Fibroblast of lung (primary cell): ENCODE data around the gene FIZ1. TPM values are rescaled to one million over a fixed set of nuclear protein-coding genes. Genes with fewer than 3 reads are reported as not detected.
"Not testable (repeated sequence)": the region's sequence is repeated elsewhere in the genome, so short reads cannot be mapped to it uniquely, and the experiment has no call there.

Experiments used
- DNase-seq, 2 donors: peaks; one replicate each; pipeline versions ENCODE4 v3.0.0 to v3.0.0-alpha.2; 2010; ENCODE audit warnings: low read depth in 2 of 2
- H2AFZ ChIP-seq: 2 replicates; pipeline ENCODE4 v1.5.1; 2012; ENCODE audit warnings: low read length, control low read depth, inconsistent platforms
- H3K27ac ChIP-seq: 2 replicates; pipeline ENCODE4 v1.5.1; 2011; ENCODE audit warnings: low read length, control low read depth; ENCODE audit not compliant: insufficient read depth
- H3K27me3 ChIP-seq: 2 replicates; pipeline ENCODE4 v1.5.1; 2011; ENCODE audit warnings: mild to moderate bottlenecking, low read length; ENCODE audit not compliant: control insufficient read depth, insufficient read depth
- H3K36me3 ChIP-seq: 2 replicates; pipeline ENCODE4 v1.5.1; 2011; ENCODE audit warnings: low read length; ENCODE audit not compliant: control insufficient read depth, insufficient read depth
- H3K4me1 ChIP-seq: 2 replicates; pipeline ENCODE4 v1.5.1; 2011; ENCODE audit warnings: low read length; ENCODE audit not compliant: control insufficient read depth, insufficient read depth; ENCODE audit errors: extremely low read depth
- H3K4me2 ChIP-seq: 2 replicates; pipeline ENCODE4 v1.5.1; 2011; ENCODE audit warnings: low read length, control low read depth; ENCODE audit not compliant: insufficient read depth; ENCODE audit errors: extremely low read depth
- H3K4me3 ChIP-seq, 4 experiments: fragments of 200-600 bp in 1 of 4; sonication (generic) in 1 of 4; replicated peaks in 1 of 4; 2 replicates each; pipeline ENCODE4 v1.5.1; 2011 to 2016; ENCODE audit warnings: low read length in 4 of 4, low read depth in 3 of 4, mild to moderate bottlenecking in 3 of 4, control low read depth in 2 of 4, inconsistent platforms in 1 of 4, mixed read lengths in 1 of 4; ENCODE audit not compliant: insufficient read depth in 1 of 4; ENCODE audit errors: control extremely low read depth in 1 of 4
- H3K79me2 ChIP-seq: 2 replicates; pipeline ENCODE4 v1.5.1; 2012; ENCODE audit warnings: mild to moderate bottlenecking, low read length, inconsistent platforms; ENCODE audit not compliant: control insufficient read depth, insufficient read depth
- H3K9ac ChIP-seq: 2 replicates; pipeline ENCODE4 v1.5.1; 2011; ENCODE audit warnings: mild to moderate bottlenecking, low read length, control low read depth; ENCODE audit not compliant: insufficient read depth
- H3K9me3 ChIP-seq: 2 replicates; pipeline ENCODE4 v1.5.1; 2012; ENCODE audit warnings: low read depth, low read length; ENCODE audit not compliant: control insufficient read depth, insufficient read depth
- H4K20me1 ChIP-seq: 2 replicates; pipeline ENCODE4 v1.5.1; 2011; ENCODE audit warnings: low read length; ENCODE audit not compliant: control insufficient read depth, insufficient read depth; ENCODE audit errors: extremely low read depth
- EZH2 ChIP-seq: IDR thresholded peaks from 2 replicates; pipeline ENCODE4 v1.5.1; 2012; ENCODE audit warnings: low read length, control low read depth, mild to moderate bottlenecking; ENCODE audit errors: missing control alignments
- polyA plus RNA-seq, 2 donors: library from polyadenylated mRNA; depleted of rRNA in 1 of 2; stranded (reverse) in 1 of 2; unstranded in 1 of 2; fragments of >200 nt; gene quantifications; 2 replicates each; pipeline ENCODE4 v1.2.1, GENCODE V29; 2011 to 2012; ENCODE audit warnings: missing spikeins in 1 of 2
- total RNA-seq: library from RNA; depleted of rRNA; stranded (reverse); fragments of >200 nt; gene quantifications from 2 replicates; pipeline ENCODE4 v1.2.1, GENCODE V29; 2014
- TF ChIP-seq, protein P1 (sequence below), 2 donors: IDR thresholded peaks in 1 of 2; conservative IDR thresholded peaks in 1 of 2; 1 replicate in 1 of 2; 2 replicates in 1 of 2; pipeline ENCODE4 v1.5.1; 2011 to 2012; ENCODE audit warnings: low read length in 2 of 2, control low read depth in 1 of 2, inconsistent platforms in 1 of 2, low read depth in 1 of 2, mild to moderate bottlenecking in 1 of 2

FIZ1 gene
- total and polyA plus RNA-seq, 2 donors (not counting 1 experiment from before 2014, with no cell fraction given) = 1.8 to 2.3 TPM

GRCh38 chr19:55569477-55569876, 29.8 kb downstream of the FIZ1 start:
- not testable (repeated sequence) for DNase-seq, H4K20me1 ChIP-seq, H3K9ac ChIP-seq, H3K27me3 ChIP-seq, H3K9me3 ChIP-seq, H3K36me3 ChIP-seq, H3K4me2 ChIP-seq, H3K27ac ChIP-seq, H2AFZ ChIP-seq, H3K4me3 ChIP-seq, H3K79me2 ChIP-seq, H3K4me1 ChIP-seq

DNA sequence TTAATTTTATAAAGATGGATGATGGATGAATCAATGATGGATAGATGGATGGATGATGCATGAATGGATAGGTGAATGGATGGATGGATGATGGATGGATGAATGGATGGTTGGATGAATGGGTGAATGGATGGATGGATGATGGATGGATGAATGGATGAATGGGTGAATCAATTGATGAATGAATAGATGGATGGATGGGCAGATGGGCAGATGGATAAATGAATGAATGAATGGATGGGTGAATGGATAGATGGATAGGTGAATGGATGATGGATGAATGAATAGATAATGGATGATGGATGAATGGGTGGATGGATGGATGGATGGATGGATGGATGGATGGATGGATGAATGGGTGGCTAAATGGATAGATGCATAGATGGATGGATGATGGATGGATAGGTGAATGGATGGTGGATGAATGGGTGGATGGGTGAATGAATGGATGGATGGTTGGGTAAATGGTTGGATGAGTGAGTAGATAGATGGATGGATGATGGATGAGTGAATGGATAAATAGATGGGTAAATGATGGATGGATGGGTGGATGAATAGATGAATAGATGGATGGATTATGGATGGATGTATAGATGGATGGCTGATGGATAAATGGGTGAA, 31.5 kb downstream of the FIZ1 start:
- Histone ChIP-seq H3K27ac (no peak overlapping the region), H3K4me1 (no peaks in the 10 kb centered on the region), H3K4me2 (no peak overlapping the region), H3K4me3 (no peak overlapping the region), H3K9ac (no peak overlapping the region), H3K36me3 (no peaks in the 10 kb centered on the region), H2AFZ (no peak overlapping the region), H3K27me3 (no peaks in the 10 kb centered on the region), H3K9me3 (no peaks in the 10 kb centered on the region), H4K20me1 (no peaks in the 10 kb centered on the region), H3K79me2 (no peaks in the 10 kb centered on the region)
- no peak for DNase-seq
- TF ChIP-seq, protein P1, sequence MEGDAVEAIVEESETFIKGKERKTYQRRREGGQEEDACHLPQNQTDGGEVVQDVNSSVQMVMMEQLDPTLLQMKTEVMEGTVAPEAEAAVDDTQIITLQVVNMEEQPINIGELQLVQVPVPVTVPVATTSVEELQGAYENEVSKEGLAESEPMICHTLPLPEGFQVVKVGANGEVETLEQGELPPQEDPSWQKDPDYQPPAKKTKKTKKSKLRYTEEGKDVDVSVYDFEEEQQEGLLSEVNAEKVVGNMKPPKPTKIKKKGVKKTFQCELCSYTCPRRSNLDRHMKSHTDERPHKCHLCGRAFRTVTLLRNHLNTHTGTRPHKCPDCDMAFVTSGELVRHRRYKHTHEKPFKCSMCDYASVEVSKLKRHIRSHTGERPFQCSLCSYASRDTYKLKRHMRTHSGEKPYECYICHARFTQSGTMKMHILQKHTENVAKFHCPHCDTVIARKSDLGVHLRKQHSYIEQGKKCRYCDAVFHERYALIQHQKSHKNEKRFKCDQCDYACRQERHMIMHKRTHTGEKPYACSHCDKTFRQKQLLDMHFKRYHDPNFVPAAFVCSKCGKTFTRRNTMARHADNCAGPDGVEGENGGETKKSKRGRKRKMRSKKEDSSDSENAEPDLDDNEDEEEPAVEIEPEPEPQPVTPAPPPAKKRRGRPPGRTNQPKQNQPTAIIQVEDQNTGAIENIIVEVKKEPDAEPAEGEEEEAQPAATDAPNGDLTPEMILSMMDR (conservative IDR thresholded peaks at IDR 0.05 in 1 of 2, IDR thresholded peaks at IDR 0.05 in 1 of 2; ENCODE audit: low read depth in 1 of 2, low read length in 2 of 2) = no peak
- TF ChIP-seq EZH2 = no peak

DNA sequence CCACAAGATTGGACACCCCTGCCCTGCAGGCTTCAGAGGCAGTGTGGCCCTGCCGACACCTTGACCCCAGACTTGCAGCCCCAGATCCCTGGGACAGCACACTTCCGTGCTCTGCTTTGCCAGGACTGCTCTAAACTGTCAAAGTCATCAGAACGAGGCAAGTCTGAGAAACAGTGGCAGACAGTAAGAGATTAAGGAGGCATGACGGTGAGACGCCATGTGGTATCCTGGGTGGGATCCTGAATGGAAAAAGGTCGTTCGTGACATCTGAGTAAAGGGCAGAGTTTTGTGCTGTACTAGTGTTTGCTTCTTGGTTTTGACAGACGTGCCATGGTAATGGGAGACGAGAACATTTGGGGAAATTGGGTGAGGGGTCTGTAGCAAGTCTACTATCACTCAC, 32.5 kb downstream of the FIZ1 start:
- Histone ChIP-seq H3K27me3 (no peaks in the 10 kb centered on the region), H3K27ac (no peak overlapping the region), H4K20me1 (no peaks in the 10 kb centered on the region), H3K9me3 (no peaks in the 10 kb centered on the region), H3K36me3 (no peaks in the 10 kb centered on the region), H3K9ac (no peak overlapping the region), H3K79me2 (no peaks in the 10 kb centered on the region), H3K4me2 (no peak overlapping the region), H3K4me3 (no peak overlapping the region), H3K4me1 (no peaks in the 10 kb centered on the region), H2AFZ (no peak overlapping the region)
- no peak for DNase-seq
- TF ChIP-seq EZH2 = no peak
- TF ChIP-seq, protein P1 (conservative IDR thresholded peaks at IDR 0.05 in 1 of 2, IDR thresholded peaks at IDR 0.05 in 1 of 2; ENCODE audit: low read depth in 1 of 2, low read length in 2 of 2) = no peak
